Measurements from ENCODE around the gene ZCCHC2.

GRCh38 chr18:62614494-62614893, 91.7 kb downstream of the ZCCHC2 start:
- no peak for TF ChIP-seq EZH2 (IDR thresholded peaks at IDR 0.05; ENCODE audit: low read length)
- TF ChIP-seq CTCF (optimal IDR thresholded peaks at IDR 0.05 in 1 of 3, IDR thresholded peaks at IDR 0.05 in 1 of 3, conservative IDR thresholded peaks at IDR 0.05 in 1 of 3; ENCODE audit: extremely low read depth in 1 of 3, insufficient read depth in 2 of 3, low read length in 3 of 3) = no peak
